Measurements from ENCODE around the gene NDUFAB1. TPM values are rescaled to one million over a fixed set of nuclear protein-coding genes. Genes with fewer than 3 reads are reported as not detected.
"Not testable (repeated sequence)": the region's sequence is repeated elsewhere in the genome, so short reads cannot be mapped to it uniquely, and the experiment has no call there.

The NDUFAB1 gene
- polyA plus RNA-seq (2013, experiment 1 of 2; ENCODE audit: insufficient read length) = 83.5 TPM
- polyA plus RNA-seq (2013, experiment 2 of 2; ENCODE audit: insufficient read length) = 69.5 TPM

DNA sequence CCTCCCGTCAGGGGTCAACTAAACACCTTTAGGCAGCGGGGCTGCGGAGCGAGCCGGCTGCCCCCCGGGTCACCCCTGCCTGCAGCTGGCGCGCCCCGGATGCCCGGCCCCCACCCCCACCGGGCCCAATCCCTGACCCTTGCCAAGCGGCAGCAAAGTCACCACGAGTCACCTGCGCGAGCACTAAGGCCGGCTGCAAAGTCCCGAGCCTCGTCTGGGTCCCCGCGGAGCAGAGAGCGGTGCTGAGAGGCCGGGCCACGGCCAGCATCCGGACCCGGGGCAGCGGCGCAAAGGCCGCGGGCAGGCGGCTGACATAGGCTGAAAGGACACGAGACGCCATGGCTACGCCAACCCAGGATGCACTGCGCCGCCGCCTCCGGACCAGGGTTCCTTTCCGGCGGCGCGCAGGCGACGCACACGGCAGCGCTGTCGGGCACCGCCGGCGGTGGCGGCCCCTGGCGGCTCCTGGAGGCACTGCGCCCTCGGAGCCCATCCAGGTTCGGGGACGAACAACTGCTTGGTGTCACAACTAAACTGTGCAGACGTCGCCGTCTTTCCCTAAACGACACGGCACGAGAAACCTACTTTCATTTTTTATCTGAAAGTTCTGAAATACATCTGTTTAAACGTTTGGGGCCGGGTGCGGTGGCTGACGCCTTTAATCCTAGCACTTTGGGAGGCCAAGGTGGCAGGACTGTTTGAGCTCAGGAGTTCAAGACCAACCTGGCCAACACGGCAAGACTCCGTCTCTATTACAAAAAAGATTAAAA lies at the start of gene NDUFAB1:
Gene NDUFAB1, minus strand, starts transcription at position 366 of the 770 bp plus-strand sequence. Its CDS starts 26 bp downstream, at position 340.
- DNase-seq = peak; percentile 89

DNA sequence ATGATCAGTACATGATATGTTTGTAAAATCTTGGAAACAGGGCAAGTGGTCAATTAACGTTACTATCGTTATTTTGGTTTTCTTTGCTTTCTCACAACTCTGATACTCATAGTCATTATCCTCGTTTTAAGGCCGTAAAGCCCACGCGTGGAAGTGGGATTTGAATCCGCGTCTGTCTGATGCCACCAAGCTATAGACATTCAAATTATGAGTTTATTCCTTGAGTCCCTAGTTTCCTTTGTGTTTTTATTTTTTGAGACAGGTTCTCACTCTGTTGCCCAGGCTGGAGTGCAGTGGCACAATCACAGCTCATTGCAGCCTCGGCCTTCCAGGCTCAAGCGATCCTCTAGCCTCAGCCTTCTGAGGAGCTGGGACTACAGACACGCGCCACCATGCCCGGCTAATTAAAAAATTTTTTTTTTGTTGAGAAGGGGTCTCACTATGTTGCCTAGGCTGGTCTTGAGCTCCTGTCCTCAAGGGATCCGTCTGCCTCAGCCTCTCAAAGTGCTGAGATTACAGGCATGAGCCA lies 46.2 kb upstream of the NDUFAB1 start:
- no peak for DNase-seq

DNA sequence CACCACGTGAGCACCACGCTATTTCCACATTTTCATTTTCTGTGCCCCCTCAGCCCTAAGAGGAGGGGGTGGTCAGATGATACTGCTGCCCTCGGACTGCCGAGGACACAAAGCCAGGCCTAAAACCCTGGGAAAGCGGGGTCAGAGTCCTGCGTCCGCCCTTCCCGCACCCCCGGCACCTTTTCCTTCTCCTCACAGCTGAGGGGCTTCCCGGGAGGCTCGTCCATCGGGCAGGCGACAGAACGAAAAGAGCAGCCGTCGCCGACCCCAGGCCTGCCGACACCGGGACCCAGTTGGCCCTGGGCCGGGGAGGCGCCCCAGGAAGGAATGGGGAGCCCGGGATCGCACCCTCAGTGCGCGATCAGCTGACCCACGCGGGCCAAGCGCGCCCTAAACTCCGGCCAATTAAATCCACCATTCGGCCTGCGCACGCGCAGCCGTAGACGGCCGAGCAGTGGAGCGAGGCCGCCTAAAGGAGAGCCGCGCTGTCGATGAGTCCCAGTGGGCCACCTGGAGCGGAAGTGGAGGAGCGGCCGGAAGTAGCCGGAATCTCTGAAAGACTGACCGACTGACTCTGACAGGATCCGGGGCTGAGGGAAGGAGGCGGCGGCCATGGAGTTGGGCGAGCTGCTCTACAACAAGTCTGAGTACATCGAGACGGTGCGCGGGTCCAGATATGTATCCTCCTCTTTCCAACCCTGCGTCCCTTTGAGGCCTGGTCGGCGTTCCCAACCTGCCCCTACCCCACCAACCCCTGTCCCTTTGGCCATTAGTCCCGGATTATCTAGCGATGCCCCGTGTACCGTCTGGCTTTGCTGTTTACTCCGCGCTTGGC lies 45.0 kb upstream of the NDUFAB1 start, which contains the start of the genes DCTN5 and PALB2:
Gene DCTN5, plus strand, starts transcription at position 536 of the 835 bp plus-strand sequence. Its CDS starts 77 bp downstream, at position 613.
Gene PALB2, minus strand, starts transcription at position 380 of the 835 bp plus-strand sequence. Its CDS starts 153 bp downstream, at position 227.
- DNase-seq = peak; percentile 95

DNA sequence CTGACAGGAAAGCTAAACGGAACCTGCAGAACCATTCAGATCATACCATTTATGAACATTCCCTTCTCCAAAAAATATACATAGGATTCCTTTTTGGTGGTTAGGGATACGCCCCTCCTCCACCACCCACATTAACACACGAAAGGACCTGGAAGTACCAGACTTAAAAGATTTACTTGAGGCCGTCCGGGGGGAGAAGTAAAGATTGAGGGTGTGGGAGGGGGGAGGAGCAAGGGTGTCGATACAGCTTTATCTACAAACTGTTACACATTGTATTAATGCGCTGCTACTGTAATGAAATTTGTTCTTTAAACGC lies 44.5 kb upstream of the NDUFAB1 start:
- peak; percentile 4 for DNase-seq

DNA sequence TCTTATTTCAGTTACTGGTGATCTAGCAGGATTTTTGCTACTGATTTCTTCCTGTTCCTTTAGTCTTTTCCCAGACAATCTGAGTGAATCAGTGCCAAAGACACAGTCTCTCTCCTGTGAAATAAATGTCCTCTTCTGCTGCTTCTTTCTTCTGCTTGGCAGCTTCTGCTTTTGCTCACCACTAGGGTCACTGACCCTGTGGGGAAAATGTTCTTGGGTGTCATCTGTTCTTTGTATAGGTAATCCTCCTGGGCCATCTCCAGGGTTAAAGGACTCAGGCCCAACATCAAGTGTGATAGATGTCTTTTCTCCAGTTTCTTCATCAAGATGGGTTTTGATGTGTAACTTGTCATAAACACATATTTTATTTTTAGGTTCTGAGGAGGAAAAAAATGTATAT lies 39.8 kb upstream of the NDUFAB1 start:
- DNase-seq = no peak

DNA sequence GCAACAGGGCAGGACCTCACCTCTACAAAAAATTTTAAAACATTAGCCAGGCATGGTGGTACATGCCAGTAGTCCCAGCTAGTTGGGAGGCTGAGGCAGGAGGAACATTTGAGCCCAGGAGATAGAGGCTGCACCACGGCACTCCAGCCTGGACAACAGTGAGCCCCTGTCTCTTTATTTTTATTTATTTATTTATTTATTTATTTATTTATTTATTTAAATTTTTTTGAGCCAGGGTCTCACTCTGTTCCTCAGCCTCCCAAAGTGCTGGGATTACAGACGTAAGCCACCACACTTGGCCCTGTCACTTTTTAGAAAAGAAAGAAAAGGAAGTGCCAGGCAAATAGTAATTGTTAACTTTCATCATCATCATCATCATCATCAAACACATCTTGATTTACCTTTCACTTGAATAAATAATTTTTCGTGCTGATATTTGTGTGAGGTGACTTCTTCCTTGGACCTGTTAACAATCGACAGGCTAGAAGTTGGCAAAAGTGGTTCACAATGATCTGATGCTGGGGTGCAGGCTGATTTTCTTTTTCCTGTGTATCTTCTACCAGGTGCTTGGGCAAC lies 38.4 kb upstream of the NDUFAB1 start:
- DNase-seq = no peak

DNA sequence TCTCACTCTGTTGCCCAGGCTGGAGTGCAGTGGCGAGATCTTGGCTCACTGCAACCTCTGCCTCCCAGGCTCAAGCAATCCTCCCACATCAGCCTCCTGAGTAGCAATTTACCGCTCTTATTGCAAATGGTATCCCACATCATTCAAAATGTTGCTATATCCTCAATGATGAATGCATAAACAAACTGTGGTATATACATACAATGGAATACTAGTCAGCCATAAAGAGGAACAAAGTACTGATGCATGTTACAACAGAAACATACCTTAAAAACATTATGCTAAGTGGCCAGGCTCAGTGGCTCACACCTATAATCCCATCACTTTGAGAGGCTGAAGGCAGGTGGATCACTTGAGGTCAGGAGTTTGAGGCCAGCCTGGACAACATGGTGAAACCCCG lies 35.8 kb upstream of the NDUFAB1 start:
- DNase-seq = not testable (repeated sequence)

DNA sequence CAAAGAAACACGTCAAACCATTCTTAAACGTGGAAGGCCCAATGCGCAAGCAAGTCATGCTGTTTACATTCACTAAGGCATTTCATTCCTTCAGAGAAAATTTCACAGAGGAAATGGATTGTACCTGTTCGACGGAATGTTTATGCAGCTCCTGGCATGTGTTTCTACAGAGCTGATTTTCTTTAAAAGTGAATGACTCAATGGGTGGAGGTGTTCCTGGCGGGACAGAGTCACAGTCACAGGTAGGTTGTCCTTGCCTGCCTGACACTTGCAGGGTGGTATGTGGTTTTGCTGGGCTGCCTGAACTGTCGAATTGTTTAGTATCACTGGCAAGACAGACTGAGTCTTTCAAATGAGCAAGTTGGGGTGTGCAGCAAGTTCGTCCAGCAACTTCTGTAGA lies 33.4 kb upstream of the NDUFAB1 start:
- no peak for DNase-seq

DNA sequence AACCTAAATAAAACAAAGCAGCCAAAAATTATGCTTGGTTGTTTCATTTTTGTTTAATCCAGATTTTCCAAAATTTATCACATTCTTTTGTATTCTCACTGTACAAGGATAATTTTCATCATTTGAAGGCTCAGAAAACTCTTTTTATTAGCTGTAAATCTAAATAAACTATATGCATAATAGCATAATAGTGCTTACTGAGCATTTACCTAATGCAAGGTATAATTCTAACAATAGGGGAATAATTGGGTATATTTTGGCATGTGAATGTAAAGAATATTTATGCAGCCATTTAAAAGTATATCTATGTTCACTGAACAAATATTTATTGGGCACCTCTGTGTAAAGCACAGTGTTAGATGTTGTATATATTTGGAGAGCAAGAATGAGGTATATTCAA lies 28.0 kb upstream of the NDUFAB1 start:
- DNase-seq = no peak

DNA sequence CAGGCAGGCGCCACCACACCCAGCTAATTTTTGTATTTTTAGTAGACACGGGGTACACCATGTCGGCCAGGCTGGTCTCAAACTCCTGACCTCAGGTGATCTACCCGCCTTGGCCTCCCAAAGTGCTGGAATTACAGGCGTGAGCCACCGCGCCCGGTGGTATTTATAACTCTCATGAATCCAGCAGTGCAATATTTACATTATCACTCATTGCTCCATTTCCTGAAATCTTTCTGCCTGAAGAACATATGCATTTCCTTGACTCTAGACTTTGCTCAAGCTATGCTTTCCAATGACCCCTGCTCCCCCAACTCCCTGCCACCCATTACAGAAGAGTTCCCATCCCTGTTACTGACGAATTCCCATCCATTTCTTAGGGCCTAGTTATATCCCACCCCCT lies 19.7 kb upstream of the NDUFAB1 start:
- no peak for DNase-seq

DNA sequence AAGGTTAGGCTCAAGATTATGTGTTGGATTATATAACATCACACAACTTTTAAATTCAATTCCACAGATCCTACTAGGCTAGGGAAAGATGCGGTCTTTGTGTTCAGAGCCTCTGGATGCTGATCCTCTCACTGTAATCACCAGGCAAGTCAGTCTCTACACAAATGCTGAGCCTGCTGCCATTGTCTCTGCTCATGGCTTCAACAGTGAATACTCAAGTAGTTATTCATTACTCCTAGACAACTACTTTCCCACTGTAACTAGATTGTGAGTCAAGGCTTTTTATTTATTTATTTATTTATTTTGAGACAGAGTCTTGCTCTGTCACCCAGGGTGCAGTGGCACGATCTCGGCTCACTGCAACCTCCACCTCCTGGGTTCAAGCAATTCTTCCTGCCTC lies 15.8 kb upstream of the NDUFAB1 start:
- no peak for DNase-seq

DNA sequence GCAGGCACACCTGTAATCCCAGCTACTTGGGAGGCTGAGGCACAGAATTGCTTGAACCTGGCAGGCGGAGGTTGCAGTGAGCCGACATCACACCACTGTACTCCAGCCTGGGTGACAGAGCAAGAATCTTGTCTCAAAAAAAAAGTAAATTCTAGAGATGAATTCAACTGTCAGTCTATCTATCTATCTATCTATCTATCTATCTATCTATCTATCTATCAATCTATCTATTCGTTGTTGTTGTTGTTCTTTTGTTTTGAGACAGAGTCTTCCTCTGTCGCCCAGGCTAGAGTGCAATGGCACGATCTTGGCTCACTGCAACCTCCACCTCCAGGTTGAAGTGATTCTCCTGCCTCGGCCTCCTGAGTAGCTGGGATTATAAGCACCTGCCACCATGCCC lies 14.8 kb upstream of the NDUFAB1 start:
- not testable (repeated sequence) for DNase-seq

DNA sequence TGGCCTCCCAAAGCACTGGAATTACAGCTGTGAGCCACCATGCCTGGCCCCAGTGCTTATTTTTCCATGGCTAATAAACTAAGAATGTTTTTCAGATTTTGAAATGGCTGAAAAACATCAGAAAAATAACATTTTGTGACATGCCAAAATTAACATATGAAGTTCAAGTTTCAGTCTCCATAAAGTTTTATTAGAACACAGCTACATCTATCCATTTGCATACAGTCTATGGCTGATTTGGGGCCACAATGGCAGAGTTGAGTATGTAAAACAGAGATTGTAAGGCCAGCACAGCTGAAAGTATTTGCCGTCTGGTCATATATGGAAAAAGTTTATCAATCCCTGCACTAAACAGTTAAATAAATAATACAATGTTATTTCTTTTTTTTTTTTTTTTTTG lies 13.8 kb upstream of the NDUFAB1 start:
- DNase-seq = no peak

DNA sequence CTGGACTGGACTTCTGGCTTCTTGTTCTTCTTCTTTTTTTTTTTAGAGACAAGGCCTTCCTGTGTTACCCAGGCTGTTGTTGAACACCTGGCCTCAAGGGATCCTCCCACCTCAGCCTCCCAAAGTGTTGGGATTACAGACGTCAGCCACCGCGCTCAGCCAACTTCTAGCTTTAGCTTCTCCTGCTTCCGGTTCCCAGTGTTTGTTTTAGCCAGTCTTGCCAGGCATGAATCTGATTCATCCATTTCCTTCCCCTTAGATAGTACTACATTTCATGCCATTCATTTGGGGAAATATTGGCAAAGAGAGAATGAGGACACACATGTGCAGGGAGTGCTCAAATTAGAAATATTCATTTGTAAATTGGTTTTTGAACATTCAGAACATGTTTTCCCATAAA lies 12.1 kb upstream of the NDUFAB1 start:
- peak; percentile 48 for DNase-seq

DNA sequence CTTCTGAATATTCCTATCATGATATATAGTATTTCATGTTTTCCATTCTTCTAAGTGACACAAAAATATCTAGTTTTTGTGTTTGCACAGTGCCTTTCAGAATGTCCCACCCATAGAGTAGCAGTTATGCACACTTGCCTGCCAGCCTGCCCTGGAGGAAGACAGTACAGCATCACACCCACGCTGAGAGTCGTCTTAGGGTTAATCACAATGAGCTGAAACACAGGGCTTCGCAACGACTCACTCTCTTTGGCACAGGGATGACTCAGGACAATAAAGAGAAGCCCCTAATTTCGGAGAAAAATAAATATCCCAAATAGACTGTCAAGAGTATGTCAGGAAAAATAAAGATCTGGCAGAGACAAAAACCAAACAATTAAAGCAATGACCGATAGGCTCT lies 11.6 kb upstream of the NDUFAB1 start:
- peak; percentile 37 for DNase-seq

DNA sequence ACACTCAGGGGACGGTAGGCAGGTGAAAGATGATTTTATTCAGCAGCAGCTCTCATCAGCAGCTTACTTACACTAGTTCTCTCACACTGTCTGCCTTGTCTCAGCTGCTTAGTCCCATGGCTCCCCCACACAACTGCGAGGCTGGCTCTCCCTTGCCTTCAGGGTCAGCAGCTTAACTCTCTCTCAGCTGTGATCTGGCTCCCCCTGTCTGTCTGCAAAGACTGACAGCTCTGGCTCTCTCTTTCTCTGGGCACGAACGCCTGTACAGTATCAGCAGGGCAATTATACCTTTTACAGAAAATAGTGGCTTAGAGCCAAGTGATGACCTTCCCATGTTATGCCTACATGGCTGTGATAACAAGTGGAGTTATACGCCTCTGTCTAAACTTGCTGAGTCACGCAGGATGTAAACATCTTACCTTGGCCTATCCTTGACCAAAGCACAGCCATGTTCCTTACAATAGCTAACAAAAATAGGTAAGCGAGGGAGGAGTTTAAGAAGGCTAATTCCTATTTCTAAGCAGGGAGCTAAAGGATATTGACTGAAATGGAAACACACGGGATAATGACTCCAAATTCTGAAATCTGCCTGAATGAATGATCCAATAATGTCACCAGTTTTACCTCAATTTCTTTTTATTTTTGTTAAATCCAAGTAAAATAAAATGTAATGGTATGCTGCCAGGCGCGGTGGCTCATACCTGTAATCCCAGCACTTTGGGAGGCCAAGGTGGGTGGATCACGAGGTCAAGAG lies 1.1 kb upstream of the NDUFAB1 start:
- no peak for DNase-seq

DNA sequence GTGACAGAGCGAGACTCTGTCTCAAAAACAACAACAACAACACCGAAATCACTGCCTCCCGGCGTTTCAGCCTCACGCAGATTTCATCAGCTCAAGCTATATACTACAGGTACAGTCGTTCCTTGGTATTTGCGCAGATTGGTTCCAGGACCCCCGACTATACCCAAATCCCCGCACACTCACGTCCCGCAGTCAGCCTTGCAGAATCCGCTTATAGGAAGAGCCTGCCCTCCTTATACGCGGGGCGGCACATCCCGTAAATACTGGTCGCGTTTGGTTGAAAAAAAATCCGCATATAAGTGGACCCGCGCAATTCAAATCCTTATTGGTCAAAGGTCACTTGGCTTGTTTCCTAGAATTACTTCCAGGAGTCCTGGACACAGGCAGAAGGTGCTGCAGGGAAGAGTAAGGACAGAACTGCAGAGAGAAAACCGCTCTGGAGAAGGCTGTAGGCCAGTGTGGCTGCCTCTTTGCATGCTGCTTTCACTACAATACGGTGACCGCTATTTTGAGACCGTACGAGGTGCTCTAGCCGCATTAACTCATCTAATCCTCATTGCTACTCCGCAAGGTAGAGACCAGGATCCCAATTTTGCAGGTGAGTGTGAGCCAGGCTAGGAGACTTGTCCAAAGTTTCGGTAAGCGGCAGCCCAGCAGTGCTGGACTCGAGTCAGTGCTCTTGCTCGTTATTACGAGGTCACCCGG lies 718 bp downstream of the NDUFAB1 start:
- DNase-seq = no peak

DNA sequence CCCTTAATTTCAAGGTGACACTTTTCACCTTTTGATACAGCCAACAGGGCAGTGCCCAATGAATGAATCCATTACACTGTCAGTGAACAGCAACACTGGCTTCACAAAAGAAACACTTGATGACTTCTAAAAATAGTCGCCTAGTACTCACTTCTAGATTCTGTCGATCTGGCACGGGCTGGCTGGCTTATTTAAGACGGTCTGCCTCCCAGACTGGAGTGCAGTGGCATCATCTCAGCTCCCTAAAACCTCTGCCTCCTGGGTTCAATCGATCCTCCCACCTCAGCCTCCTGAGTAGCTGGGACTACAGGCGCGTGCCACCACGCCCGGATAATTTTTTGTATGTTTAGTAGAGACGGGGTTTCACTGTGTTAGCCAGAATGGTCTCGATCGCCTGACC lies 1.9 kb downstream of the NDUFAB1 start:
- no peak for DNase-seq

DNA sequence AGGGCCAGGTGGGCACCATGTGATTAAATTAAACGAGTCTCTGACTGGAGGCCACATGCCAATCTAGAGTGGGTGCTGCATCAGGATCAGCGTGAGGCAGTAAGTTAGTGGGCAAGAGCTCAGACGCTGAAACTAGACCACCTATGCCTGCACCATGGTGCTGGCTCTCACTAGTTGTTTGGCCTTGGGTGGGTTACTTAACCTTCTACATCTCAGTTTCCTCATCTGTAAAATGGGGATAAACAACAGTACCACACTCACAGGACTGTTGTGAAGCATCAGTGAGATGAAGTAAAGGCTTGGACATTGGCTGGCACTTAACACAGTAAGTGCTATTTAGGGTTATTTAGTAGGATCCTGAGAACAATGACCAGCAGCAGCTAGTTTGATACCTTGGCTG lies 5.9 kb downstream of the NDUFAB1 start:
- no peak for DNase-seq

DNA sequence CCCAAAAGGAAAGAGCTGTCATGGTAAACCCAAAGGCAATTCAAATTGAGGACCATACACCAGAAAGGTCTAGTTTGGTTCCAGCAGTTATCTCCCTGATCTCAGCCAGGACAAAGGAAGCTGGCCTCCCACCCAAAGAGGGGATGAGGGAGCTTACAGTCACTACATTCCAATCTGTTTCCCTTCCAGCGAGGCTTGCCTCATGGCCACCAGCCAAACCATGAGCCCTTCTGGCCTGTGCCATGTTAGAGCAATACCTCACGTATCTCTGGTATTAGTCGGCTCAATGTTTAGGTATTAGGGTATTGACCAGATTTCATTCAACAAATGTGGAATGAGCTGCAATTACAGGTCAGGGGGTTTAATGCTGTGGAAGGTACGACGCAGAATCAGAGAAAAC lies 8.4 kb downstream of the NDUFAB1 start:
- DNase-seq = peak; percentile 75
